Measurements from ENCODE around the gene UBAP1. TPM values are rescaled to one million over a fixed set of nuclear protein-coding genes. Genes with fewer than 3 reads are reported as not detected.
A peak's percentile ranks its signal among the peaks of the same experiment; 100 is the strongest.
"Not testable (repeated sequence)": the region's sequence is repeated elsewhere in the genome, so short reads cannot be mapped to it uniquely, and the experiment has no call there.

The UBAP1 gene
- total RNA-seq (2014; rRNA removed; shearing (Covaris generic)): 40.0 and 46.1 TPM in 2 replicates

- DNase-seq (ENCODE audit: low spot score): peak; percentile 98
Observed at GRCh38 chr9:34178436-34179212, at the start of gene UBAP1. Gene UBAP1 (plus strand): TSS chr9:34179043. CDS start chr9:34220915, 41,872 bp downstream.

- no peak for DNase-seq (ENCODE audit: low spot score)
Observed at GRCh38 chr9:34131571-34131970, 47.3 kb upstream of the UBAP1 start.

- no peak for DNase-seq (ENCODE audit: low spot score)
Observed at GRCh38 chr9:34133436-34133949, 45.4 kb upstream of the UBAP1 start.

DNA sequence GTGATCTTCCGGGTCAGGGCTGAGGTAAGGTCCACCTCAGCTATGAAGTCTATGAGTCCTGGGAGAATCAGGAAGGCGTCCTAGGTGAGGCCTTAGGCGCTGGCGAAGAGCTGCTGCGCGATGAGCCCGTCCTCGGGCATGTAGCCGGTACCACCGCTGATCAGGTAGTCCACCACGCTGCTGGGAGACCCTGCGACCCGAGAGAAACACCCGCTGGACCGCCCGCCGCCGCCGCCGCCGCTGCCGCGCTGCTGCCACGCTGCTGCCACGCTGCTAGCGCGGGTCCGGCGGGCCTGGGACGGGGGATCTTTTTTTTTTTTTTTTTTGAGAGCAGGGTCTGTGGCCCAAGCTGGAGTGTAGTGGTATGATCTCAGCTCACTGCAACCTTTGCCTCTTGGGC lies 44.3 kb upstream of the UBAP1 start:
- no peak for DNase-seq (ENCODE audit: low spot score)

- DNase-seq (ENCODE audit: low spot score): not testable (repeated sequence)
Observed at GRCh38 chr9:34138644-34139043, 40.2 kb upstream of the UBAP1 start.

- peak; percentile 89 for DNase-seq (ENCODE audit: low spot score)
Observed at GRCh38 chr9:34139477-34140146, 39.2 kb upstream of the UBAP1 start.

DNA sequence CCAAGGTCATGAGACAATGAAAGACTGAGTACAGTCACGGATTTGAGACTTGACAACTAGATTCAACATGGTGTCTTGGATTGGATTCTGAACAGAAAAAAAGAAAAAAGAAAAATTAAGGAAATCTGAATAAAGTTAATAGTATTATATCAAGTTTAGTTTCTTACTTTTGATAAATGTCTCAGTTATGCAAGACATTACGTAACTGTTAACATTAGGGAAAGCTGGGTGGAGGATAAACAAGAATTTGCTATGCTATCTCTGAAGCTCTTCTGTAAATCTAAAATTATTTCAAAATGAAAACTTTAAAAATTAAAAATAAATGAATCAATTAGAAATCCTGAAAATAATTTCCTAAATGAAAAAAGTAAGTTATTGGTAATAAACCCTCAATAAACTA lies 38.0 kb upstream of the UBAP1 start:
- DNase-seq (ENCODE audit: low spot score): no peak

GRCh38 chr9:34143116-34143515 lies 35.7 kb upstream of the UBAP1 start:
- no peak for DNase-seq (ENCODE audit: low spot score)

DNA sequence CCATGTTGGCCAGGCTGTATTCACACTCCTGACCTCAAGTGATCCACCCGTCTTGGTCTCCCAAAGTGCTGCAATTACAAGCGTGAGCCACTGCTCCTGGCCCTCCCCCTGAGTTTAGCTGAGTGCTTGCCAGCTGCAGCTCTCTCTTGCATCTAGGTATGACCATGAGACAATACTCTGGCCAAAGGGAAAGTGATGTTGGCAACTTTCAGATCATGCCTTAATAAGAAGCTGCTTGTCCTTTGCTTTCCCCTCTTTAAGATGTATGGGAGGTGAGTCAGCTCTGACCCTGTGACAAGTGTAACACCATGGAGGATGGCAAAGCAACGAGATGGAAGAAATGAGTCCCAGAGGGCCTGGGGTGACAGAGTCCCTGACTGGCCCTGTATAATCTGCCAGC lies 33.7 kb upstream of the UBAP1 start:
- peak; percentile 91 for DNase-seq (ENCODE audit: low spot score)

DNA sequence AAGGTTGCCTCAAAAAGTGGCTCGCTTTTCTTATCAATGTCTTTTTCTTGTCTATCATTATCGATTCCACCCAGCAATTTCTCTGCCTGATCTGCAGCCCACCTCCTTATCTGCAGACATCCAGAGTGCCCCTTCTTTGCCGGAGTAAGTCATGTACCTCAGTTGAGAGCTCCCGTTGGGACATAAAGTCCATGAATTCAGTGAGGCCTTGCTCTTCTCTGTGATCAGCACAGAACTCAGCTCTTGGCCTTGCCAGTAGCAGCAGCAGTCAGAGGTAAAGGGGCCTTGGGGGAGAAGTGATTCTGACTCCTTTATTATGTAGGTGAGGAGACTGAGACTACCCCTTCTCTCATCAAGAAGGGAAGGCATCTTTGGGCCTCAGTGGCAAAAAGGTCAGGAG lies 27.4 kb upstream of the UBAP1 start:
- DNase-seq (ENCODE audit: low spot score): no peak

DNA sequence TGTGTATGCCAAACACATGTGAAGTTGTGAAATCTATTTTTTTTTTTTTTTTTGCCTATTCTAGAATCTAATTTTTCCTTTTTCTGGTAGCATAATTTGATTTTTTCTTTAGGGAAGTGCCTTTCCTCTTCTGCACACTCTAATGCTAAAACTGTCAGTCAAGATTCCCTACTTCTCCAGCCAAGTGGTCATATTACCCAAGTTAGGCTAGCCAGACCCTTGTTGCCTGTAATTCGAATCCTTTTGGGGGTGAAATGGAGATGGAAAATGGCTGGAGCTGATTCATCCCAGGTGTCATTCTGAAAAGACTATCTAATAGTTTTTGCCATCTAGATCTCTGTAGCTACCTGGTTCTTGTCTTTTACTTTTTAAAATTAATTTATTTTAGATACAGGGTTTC lies 24.8 kb upstream of the UBAP1 start:
- DNase-seq (ENCODE audit: low spot score): no peak

DNA sequence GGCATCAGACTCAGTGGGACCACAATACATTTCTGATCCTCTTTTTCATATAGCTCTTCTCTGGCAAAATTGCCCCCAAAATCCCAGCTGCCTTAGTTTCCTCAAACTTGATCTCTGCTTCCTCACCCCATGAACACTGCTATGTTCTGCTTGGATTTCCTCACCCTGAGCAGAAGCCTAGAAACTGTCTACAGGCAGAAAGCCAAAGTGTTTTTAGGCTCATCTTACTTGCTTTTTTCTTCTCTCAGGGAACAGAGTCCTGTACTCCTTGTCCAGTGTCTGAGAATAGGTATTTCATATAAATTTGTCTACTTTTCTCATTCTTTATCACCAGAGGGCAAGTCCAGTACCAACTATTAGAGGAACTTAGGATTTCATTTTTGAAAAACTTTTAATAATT lies 21.5 kb upstream of the UBAP1 start:
- no peak for DNase-seq (ENCODE audit: low spot score)

- DNase-seq (ENCODE audit: low spot score): no peak
Observed at GRCh38 chr9:34157898-34158297, 20.9 kb upstream of the UBAP1 start.

DNA sequence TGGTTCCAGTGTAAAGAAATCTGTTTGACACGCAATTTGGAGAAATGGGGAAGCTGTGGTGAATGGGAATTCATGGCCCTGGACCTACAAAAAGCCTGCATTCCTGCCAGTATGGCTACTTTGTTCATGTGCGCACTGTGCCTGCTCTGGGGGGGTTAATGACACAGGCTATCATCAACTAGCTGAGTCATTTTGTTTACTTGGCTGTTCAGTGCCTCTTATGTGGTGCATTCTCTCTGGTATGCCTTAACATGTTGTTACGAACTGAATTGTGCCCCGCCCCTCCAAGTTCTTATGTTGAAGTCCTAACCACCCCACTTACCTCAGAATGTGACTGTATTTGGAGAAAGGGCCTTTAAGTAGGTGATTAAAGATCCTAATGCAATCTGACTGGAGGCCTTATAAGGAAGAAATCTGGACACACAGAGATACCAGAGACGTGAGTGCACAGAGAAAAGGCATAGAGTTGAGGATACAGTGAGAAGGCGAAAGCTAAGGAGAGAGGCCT lies 20.4 kb upstream of the UBAP1 start:
- DNase-seq (ENCODE audit: low spot score): peak; percentile 79

- DNase-seq (ENCODE audit: low spot score): peak; percentile 65
Observed at GRCh38 chr9:34163434-34163833, 15.4 kb upstream of the UBAP1 start.

- no peak for DNase-seq (ENCODE audit: low spot score)
Observed at GRCh38 chr9:34169125-34169524, 9.7 kb upstream of the UBAP1 start.

- DNase-seq (ENCODE audit: low spot score): no peak
Observed at GRCh38 chr9:34170237-34170991, 8.4 kb upstream of the UBAP1 start.

DNA sequence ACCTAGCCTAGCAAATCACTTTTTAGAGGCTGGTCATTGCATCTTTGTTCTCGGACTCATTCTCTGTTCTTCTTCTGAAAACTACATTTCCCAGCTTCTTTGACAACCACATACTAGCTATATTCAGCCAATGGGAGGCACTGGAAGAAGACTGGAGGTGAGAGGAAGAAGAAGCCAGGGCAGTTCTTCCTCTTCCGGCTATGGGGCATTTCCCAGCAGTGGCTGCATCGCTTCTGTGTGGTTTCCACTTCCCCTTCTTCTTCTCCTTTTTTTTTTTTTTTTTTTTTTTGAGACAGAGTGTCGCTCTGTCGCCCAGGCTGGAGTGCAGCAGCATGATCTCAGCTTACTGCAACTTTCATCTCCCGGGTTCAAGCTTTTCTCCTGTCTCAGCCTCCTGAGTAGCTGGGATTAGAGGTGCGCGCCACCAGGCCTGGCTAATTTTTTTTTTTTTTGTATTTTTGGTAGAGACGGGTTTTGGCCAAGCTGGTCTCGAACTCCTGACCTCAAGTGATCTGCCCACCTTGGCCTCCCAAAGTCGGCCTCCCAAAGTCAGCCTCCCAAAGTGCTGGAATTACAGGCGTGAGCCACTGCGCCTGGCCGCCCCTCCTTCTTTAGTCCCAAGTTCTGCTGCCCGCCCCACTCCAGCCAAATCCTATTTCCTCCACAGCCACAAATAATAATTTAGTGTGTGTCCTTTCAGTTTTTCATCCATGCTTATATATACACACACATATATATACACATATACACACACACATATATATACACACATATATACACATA lies 6.9 kb upstream of the UBAP1 start:
- DNase-seq (ENCODE audit: low spot score): no peak

DNA sequence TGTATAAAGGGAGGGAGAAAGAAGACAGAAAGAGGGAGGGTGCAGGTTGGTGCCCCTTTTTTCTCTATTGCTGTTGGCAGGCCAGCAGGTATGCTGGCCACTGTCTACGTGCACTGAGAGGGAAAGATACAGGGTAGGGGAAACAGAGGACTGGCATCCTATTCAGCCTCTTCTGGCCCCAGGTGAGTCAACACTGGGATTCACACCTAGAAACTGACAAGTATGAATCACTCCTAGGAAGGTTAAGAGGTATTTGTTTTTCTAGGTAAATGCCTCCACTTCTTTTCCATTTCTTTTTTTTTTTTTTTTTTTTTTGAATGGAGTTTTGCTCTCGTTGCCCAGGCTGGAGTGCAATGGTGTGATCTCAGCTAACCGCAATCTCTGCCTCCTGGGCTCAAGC lies 2.8 kb upstream of the UBAP1 start:
- no peak for DNase-seq (ENCODE audit: low spot score)

- no peak for DNase-seq (ENCODE audit: low spot score)
Observed at GRCh38 chr9:34177593-34178435, 1.0 kb upstream of the UBAP1 start.

Data from A172 (cell line).